Smooth muscle cell (in vitro differentiated cells): ENCODE data around the gene CFAP99. TPM values are rescaled to one million over a fixed set of nuclear protein-coding genes. Genes with fewer than 3 reads are reported as not detected.

Experiments used
- DNase-seq: peaks from one replicate; lab custom pipeline; 2025; ENCODE audit not compliant: unreplicated experiment; lab: John Stamatoyannopoulos, UW
- H2AFZ ChIP-seq: fragments of 200-600 bp; sonication (generic); 2 replicates; pipeline ENCODE4 v1.6.0; 2016; ENCODE audit warnings: antibody characterized with exemption, low read depth, mild to moderate bottlenecking
- H3F3A ChIP-seq: fragments of 200-600 bp; sonication (generic); 2 replicates; pipeline ENCODE4 v1.6.0; 2017; ENCODE audit warnings: antibody characterized with exemption, low read depth
- H3K27ac ChIP-seq: fragments of 200-600 bp; sonication (generic); 2 replicates; pipeline ENCODE4 v1.5.1; 2016; ENCODE audit warnings: low read depth, mild to moderate bottlenecking
- H3K27me3 ChIP-seq: fragments of 200-600 bp; sonication (generic); 2 replicates; pipeline ENCODE4 v1.6.1; 2016; ENCODE audit warnings: low read depth, mild to moderate bottlenecking
- H3K36me3 ChIP-seq: fragments of 200-600 bp; sonication (generic); 2 replicates; pipeline ENCODE4 v1.5.1; 2016; ENCODE audit warnings: low read depth
- H3K4me1 ChIP-seq: fragments of 200-600 bp; sonication (generic); 2 replicates; pipeline ENCODE4 v1.5.1; 2016; ENCODE audit warnings: low read depth
- H3K4me2 ChIP-seq: fragments of 200-600 bp; sonication (generic); 2 replicates; pipeline ENCODE4 v1.6.0; 2016; ENCODE audit warnings: mild to moderate bottlenecking
- H3K4me3 ChIP-seq: fragments of 200-600 bp; sonication (generic); 2 replicates; pipeline ENCODE4 v1.5.1; 2016; ENCODE audit warnings: mild to moderate bottlenecking
- H3K79me2 ChIP-seq: fragments of 200-600 bp; sonication (generic); 2 replicates; pipeline ENCODE4 v1.6.0; 2016; ENCODE audit warnings: low read depth, mild to moderate bottlenecking
- H3K9ac ChIP-seq: fragments of 200-600 bp; sonication (generic); 2 replicates; pipeline ENCODE4 v1.6.0; 2016; ENCODE audit warnings: low read depth
- H3K9me3 ChIP-seq: fragments of 200-600 bp; sonication (generic); replicated peaks from 2 replicates; pipeline ENCODE4 v1.5.1; 2016; ENCODE audit warnings: low read depth
- H4K20me1 ChIP-seq: fragments of 200-600 bp; sonication (generic); 2 replicates; pipeline ENCODE4 v1.6.0; 2016; ENCODE audit warnings: low read depth
- WGBS: methylation state at CpG from one replicate; pipeline ENCODE4 v1.1.7; 2016; ENCODE audit warnings: low lambda C conversion rate; 5-methylcytosine and 5-hydroxymethylcytosine counted together
- polyA plus RNA-seq: library from polyadenylated mRNA; unstranded; fragments of >200 nt; fragmentation: Nextera tagmentation; extraction: Ambion mirVana; gene quantifications from 2 replicates; pipeline ENCODE4 v1.2.1, GENCODE V29; 2016
- total RNA-seq: library from RNA; depleted of rRNA; stranded (reverse); fragments of >200 nt; gene quantifications from 2 replicates; pipeline ENCODE4 v1.2.3, GENCODE V29; 2014
- TF ChIP-seq, protein P1 (sequence below): fragments of 200-600 bp; sonication (generic); IDR thresholded peaks from 2 replicates; pipeline ENCODE4 v1.5.1; 2017; ENCODE audit warnings: borderline replicate concordance, mild to moderate bottlenecking, antibody characterized with exemption; ENCODE audit not compliant: insufficient read depth, poor library complexity, severe bottlenecking

Gene CFAP99
- total and polyA plus RNA-seq, 2 experiments from 2014 or later = not detected

DNA sequence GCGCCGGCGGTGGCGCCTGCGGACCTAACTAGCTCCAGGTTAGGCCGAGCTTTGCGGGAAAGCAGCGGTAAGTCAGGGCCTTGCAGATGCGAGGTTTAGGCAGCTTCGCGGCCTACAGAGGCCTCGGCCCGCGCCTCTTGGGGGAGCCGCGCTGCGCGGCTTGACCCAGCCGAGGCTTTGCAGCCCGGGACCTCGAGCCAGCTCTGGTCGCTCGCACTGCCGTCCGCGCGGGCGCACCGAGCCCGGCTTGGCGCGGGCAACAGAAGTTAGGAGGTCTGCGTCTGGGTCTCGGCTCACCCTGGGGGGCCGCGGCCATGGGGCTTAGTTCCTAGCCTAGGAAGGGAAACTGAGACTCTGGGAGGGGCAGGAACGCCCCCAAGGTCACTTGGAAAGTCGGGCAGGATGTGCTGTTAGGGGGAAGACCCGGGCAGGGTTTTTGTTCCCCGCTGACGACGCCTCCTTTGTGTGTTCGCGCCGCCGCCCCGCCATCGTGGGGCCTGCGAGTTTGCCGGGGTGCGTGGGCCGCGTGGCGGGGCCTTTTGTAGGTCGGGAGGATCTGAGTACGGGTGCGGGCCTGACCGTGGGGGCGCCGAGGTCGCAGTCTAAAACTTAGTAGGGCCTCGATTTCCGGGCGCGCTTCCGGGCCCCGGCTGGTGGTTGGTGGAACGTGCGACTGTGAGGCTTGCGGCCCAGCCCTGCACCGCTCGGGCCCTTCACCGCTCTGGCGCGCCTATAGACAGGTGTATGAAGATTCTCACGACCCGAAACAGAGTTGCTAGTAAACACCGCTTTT lies 50.6 kb downstream of the CFAP99 start:
- Histone ChIP-seq H3K4me3 (peak overlapping the region; percentile 86), H4K20me1 (peaks cover 46% of the 10 kb centered on the region), H3K4me1 (peaks cover 19% of the 10 kb centered on the region), H2AFZ (peak overlapping the region; percentile 66), H3K27ac (peak overlapping the region; percentile 71), H3K36me3 (no peaks in the 10 kb centered on the region), H3K4me2 (peak overlapping the region; percentile 97), H3K9ac (peak overlapping the region; percentile 81), H3K27me3 (no peaks in the 10 kb centered on the region), H3K79me2 (peaks cover 63% of the 10 kb centered on the region), H3K9me3 (no peaks in the 10 kb centered on the region), H3F3A (peaks cover 8% of the 10 kb centered on the region)
- no peak for DNase-seq
- TF ChIP-seq, protein P1, sequence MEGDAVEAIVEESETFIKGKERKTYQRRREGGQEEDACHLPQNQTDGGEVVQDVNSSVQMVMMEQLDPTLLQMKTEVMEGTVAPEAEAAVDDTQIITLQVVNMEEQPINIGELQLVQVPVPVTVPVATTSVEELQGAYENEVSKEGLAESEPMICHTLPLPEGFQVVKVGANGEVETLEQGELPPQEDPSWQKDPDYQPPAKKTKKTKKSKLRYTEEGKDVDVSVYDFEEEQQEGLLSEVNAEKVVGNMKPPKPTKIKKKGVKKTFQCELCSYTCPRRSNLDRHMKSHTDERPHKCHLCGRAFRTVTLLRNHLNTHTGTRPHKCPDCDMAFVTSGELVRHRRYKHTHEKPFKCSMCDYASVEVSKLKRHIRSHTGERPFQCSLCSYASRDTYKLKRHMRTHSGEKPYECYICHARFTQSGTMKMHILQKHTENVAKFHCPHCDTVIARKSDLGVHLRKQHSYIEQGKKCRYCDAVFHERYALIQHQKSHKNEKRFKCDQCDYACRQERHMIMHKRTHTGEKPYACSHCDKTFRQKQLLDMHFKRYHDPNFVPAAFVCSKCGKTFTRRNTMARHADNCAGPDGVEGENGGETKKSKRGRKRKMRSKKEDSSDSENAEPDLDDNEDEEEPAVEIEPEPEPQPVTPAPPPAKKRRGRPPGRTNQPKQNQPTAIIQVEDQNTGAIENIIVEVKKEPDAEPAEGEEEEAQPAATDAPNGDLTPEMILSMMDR = no peak
- under 1% methylated on average over 69 of the region's 78 CpGs for WGBS

DNA sequence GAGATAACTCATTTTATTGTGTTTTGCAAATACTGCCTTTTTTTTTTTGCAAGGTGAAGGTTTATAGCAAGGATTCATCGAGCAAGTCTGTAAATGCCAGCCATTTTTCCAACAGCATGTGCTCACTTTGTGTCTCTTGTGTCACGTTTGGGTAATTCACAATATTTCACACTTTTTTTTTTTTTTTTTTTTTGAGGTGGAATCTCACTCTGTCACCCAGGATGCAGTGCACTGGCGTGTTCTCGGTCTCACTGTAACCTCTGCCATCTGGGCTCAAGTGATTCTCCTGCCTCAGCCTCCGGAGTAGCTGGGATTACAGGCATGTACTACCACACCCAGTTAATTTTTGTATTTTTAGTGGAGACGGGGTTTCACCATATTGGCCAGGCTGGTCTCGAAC lies 52.0 kb downstream of the CFAP99 start:
- H3K36me3 ChIP-seq = no peaks in the 10 kb centered on the region
- H3K9ac ChIP-seq = no peak overlapping the region
- H3K4me2 ChIP-seq = peak overlapping the region; percentile 97
- no peaks in the 10 kb centered on the region for H3K27me3 ChIP-seq
- peak overlapping the region; percentile 86 for H3K4me3 ChIP-seq
- H3K27ac ChIP-seq = no peak overlapping the region
- DNase-seq = no peak
- WGBS = 88% methylated on average over 7 of the region's 7 CpGs
- no peak overlapping the region for H2AFZ ChIP-seq
- H4K20me1 ChIP-seq = peaks cover 60% of the 10 kb centered on the region
- no peaks in the 10 kb centered on the region for H3K9me3 ChIP-seq
- peaks cover 8% of the 10 kb centered on the region for H3F3A ChIP-seq
- H3K79me2 ChIP-seq = peaks cover 77% of the 10 kb centered on the region
- TF ChIP-seq, protein P1 = no peak
- H3K4me1 ChIP-seq = peaks cover 19% of the 10 kb centered on the region

DNA sequence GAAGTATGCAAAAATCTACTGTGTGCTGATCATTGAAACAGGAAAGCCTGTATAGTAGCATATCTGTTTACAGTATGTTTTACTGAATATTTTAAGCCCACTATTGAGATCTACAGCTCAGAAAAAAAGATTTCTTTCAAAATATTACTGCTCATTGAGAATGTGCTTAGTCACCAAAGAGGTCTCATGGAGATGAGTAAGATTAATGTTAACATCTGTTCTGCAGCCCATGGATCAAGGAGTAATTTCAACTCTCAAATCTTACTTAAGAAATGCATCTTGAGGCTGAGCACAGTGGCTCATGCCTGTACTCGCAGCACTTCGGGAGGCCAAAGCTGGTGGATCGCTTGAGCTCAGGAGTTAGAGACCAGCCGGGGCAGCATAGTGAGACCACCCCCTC lies 53.4 kb downstream of the CFAP99 start:
- H4K20me1 ChIP-seq = peaks cover 74% of the 10 kb centered on the region
- H2AFZ ChIP-seq = no peak overlapping the region
- H3K79me2 ChIP-seq = peaks cover 91% of the 10 kb centered on the region
- DNase-seq = no peak
- H3K36me3 ChIP-seq = no peaks in the 10 kb centered on the region
- peaks cover 11% of the 10 kb centered on the region for H3F3A ChIP-seq
- peaks cover 19% of the 10 kb centered on the region for H3K4me1 ChIP-seq
- WGBS = 98% methylated on average over 4 of the region's 4 CpGs
- H3K4me3 ChIP-seq = no peak overlapping the region
- no peaks in the 10 kb centered on the region for H3K9me3 ChIP-seq
- TF ChIP-seq, protein P1 = no peak
- H3K27me3 ChIP-seq = no peaks in the 10 kb centered on the region
- peak overlapping the region; percentile 0 for H3K27ac ChIP-seq
- no peak overlapping the region for H3K9ac ChIP-seq
- H3K4me2 ChIP-seq = no peak overlapping the region

- H3K36me3 ChIP-seq = no peaks in the 10 kb centered on the region
- peaks cover 3% of the 10 kb centered on the region for H3F3A ChIP-seq
- H3K4me2 ChIP-seq = no peak overlapping the region
- no peaks in the 10 kb centered on the region for H3K9me3 ChIP-seq
- H3K27ac ChIP-seq = no peak overlapping the region
- TF ChIP-seq, protein P1 = no peak
- 60% methylated on average over 3 of the region's 3 CpGs for WGBS
- H3K79me2 ChIP-seq = peaks cover 100% of the 10 kb centered on the region
- no peak for DNase-seq
- no peaks in the 10 kb centered on the region for H3K27me3 ChIP-seq
- H3K9ac ChIP-seq = no peak overlapping the region
- no peak overlapping the region for H2AFZ ChIP-seq
- H4K20me1 ChIP-seq = peaks cover 100% of the 10 kb centered on the region
- H3K4me3 ChIP-seq = no peak overlapping the region
- H3K4me1 ChIP-seq = peaks cover 13% of the 10 kb centered on the region
Observed at GRCh38 chr4:2478229-2478628, 59.5 kb downstream of the CFAP99 start.
